ENCODE measurements around the gene EFTUD2. TPM values are rescaled to one million over a fixed set of nuclear protein-coding genes. Genes with fewer than 3 reads are reported as not detected.

Gene EFTUD2
- polyA plus RNA-seq, 3 donors = 82.9 to 144 (median 104) TPM

- Mint-ChIP-seq H3K4me1 (no peaks in the 10 kb centered on the region), H3K9me3 (peaks cover 0 to 1% (median 0%) of the 10 kb centered on the region in 7 donors), H3K4me3 (no peak overlapping the region), H3K27ac (peak overlapping the region in 2 of 7 donors; percentile 14 to 88), H3K36me3 (peaks cover 57 to 76% of the 10 kb centered on the region in 2 donors), H3K27me3 (ENCODE audit: low read depth in 3 of 3) (peaks cover 3 to 11% (median 7%) of the 10 kb centered on the region in 3 donors)
- Histone ChIP-seq H3K9me3 (replicated peaks in 1 of 2; ENCODE audit: control insufficient read depth in 1 of 2, insufficient read depth in 1 of 2, low read length in 2 of 2) (no peaks in the 10 kb centered on the region), H3K36me3 (replicated peaks in 1 of 2; ENCODE audit: control insufficient read depth in 1 of 2, insufficient read depth in 2 of 2, low read length in 2 of 2) (peaks cover 59 to 64% of the 10 kb centered on the region in 2 donors), H3K4me1 (ENCODE audit: control insufficient read depth in 1 of 2, insufficient read depth in 2 of 2, low read length in 2 of 2) (no peaks in the 10 kb centered on the region), H3K9ac (ENCODE audit: insufficient read depth, low read length, poor library complexity, severe bottlenecking) (no peak overlapping the region), H3K27ac (ENCODE audit: low read depth in 1 of 2, low read length in 2 of 2) (no peak overlapping the region), H3K79me2 (ENCODE audit: insufficient read depth, low read length) (no peaks in the 10 kb centered on the region), H2AFZ (ENCODE audit: insufficient read depth, low read depth, low read length, poor library complexity, severe bottlenecking) (no peak overlapping the region), H3K4me3 (replicated peaks in 1 of 3; ENCODE audit: low read depth in 2 of 3, low read length in 3 of 3) (no peak overlapping the region), H4K20me1 (ENCODE audit: insufficient read depth, low read length) (no peaks in the 10 kb centered on the region), H3K4me2 (replicated peaks; ENCODE audit: extremely low read depth, low read length, poor library complexity, severe bottlenecking) (no peak overlapping the region), H3K27me3 (ENCODE audit: control insufficient read depth in 2 of 2, insufficient read depth in 2 of 2, low read length in 2 of 2) (no peaks in the 10 kb centered on the region)
- no peak for DNase-seq
- no peak for TF ChIP-seq CTCF (IDR thresholded peaks at IDR 0.05)
- intact Hi-C loops (cut with micrococcal nuclease) = loop anchor here in 1 of 2 donors (10.0 kb wide), 1 partner anchor 168 kb away; no protein-coding TSS in a partner anchor
- 98% methylated on average over 6 of the region's 15 CpGs for WGBS (ENCODE audit: insufficient coverage)
Measured at GRCh38 chr17:44926821-44927525, 27.7 kb upstream of the EFTUD2 start.

GRCh38 chr17:44925731-44926697, 26.8 kb upstream of the EFTUD2 start:
- no peaks in the 10 kb centered on the region for H3K4me1 Mint-ChIP-seq
- Histone ChIP-seq H3K36me3 (replicated peaks in 1 of 2; ENCODE audit: control insufficient read depth in 1 of 2, insufficient read depth in 2 of 2, low read length in 2 of 2) (peaks cover 50 to 55% of the 10 kb centered on the region in 2 donors), H3K9me3 (replicated peaks in 1 of 2; ENCODE audit: control insufficient read depth in 1 of 2, insufficient read depth in 1 of 2, low read length in 2 of 2) (no peaks in the 10 kb centered on the region), H3K79me2 (ENCODE audit: insufficient read depth, low read length) (no peaks in the 10 kb centered on the region), H3K4me1 (ENCODE audit: control insufficient read depth in 1 of 2, insufficient read depth in 2 of 2, low read length in 2 of 2) (no peaks in the 10 kb centered on the region), H2AFZ (ENCODE audit: insufficient read depth, low read depth, low read length, poor library complexity, severe bottlenecking) (no peak overlapping the region), H3K27me3 (ENCODE audit: control insufficient read depth in 2 of 2, insufficient read depth in 2 of 2, low read length in 2 of 2) (peaks cover under 1 to 5% of the 10 kb centered on the region in 2 donors), H3K4me3 (replicated peaks in 1 of 3; ENCODE audit: low read depth in 2 of 3, low read length in 3 of 3) (no peak overlapping the region), H3K4me2 (replicated peaks; ENCODE audit: extremely low read depth, low read length, poor library complexity, severe bottlenecking) (no peak overlapping the region), H3K9ac (ENCODE audit: insufficient read depth, low read length, poor library complexity, severe bottlenecking) (no peak overlapping the region), H4K20me1 (ENCODE audit: insufficient read depth, low read length) (no peaks in the 10 kb centered on the region), H3K27ac (ENCODE audit: low read depth in 1 of 2, low read length in 2 of 2) (no peak overlapping the region)
- H3K27ac Mint-ChIP-seq = peak overlapping the region in 1 of 7 donors; percentile 88
- H3K27me3 Mint-ChIP-seq (ENCODE audit: low read depth in 3 of 3) = peaks cover 10 to 20% (median 10%) of the 10 kb centered on the region in 3 donors
- no peak overlapping the region for H3K4me3 Mint-ChIP-seq
- no peak for TF ChIP-seq CTCF (IDR thresholded peaks at IDR 0.05)
- peaks cover 47 to 66% of the 10 kb centered on the region in 2 donors for H3K36me3 Mint-ChIP-seq
- intact Hi-C loops (cut with micrococcal nuclease) = loop anchor here in 1 of 2 donors (10.0 kb wide), 1 partner anchor 169 kb away; no protein-coding TSS in a partner anchor
- 97% methylated on average over 12 of the region's 18 CpGs for WGBS (ENCODE audit: insufficient coverage)
- no peak for DNase-seq
- H3K9me3 Mint-ChIP-seq = peaks cover 0 to 1% (median 0%) of the 10 kb centered on the region in 7 donors

Data from CD14-positive monocyte (primary cell).